Activated T-helper 2 cell treated with anti-CD3 and anti-CD28 coated beads, Interferon-gamma antibody, Interleukin-2, Interleukin-4, amounts not matched to agents 10 μg/mL and 5 μg/mL and 100 μg/mL, durations not matched to agents 14 hours and 24 hours and 36 hours (primary cell): ENCODE measurements around the gene ERVK3-1. TPM values are rescaled to one million over a fixed set of nuclear protein-coding genes. Genes with fewer than 3 reads are reported as not detected.
"Not testable (repeated sequence)": the region's sequence is repeated elsewhere in the genome, so short reads cannot be mapped to it uniquely, and the experiment has no call there.

Source experiments
- DNase-seq: peaks from one replicate; pipeline ENCODE4 v3.0.0; 2021; ENCODE audit warnings: low spot score
- H3K27ac Mint-ChIP-seq: one replicate; pipeline ENCODE4 v1.8.0; 2021; ENCODE audit warnings: mixed read lengths
- H3K27me3 Mint-ChIP-seq: one replicate; pipeline ENCODE4 v1.8.0; 2021; ENCODE audit warnings: low read depth, mixed read lengths
- H3K36me3 Mint-ChIP-seq: one replicate; pipeline ENCODE4 v1.8.0; 2021; ENCODE audit warnings: low read depth, mixed read lengths
- H3K4me1 Mint-ChIP-seq: one replicate; pipeline ENCODE4 v1.8.0; 2021; ENCODE audit warnings: low read depth, mixed read lengths
- H3K4me3 Mint-ChIP-seq: one replicate; pipeline ENCODE4 v1.8.0; 2021; ENCODE audit warnings: low read depth, mild to moderate bottlenecking, moderate library complexity, mixed read lengths
- H3K9me3 Mint-ChIP-seq: one replicate; pipeline ENCODE4 v1.8.0; 2021; ENCODE audit warnings: mixed read lengths
- intact Hi-C: fragments of 100-400 bp; cut with micrococcal nuclease; formaldehyde crosslinking; loops from one replicate; pipeline ENCODE4 v1.15.1; 2023
- total RNA-seq: library from RNA; stranded (reverse); gene quantifications from 2 replicates; pipeline ENCODE4 v1.2.3, GENCODE V29; 2022

The ERVK3-1 gene
- total RNA-seq, 1 donor from 2014 or later, result 64.2 TPM

DNA sequence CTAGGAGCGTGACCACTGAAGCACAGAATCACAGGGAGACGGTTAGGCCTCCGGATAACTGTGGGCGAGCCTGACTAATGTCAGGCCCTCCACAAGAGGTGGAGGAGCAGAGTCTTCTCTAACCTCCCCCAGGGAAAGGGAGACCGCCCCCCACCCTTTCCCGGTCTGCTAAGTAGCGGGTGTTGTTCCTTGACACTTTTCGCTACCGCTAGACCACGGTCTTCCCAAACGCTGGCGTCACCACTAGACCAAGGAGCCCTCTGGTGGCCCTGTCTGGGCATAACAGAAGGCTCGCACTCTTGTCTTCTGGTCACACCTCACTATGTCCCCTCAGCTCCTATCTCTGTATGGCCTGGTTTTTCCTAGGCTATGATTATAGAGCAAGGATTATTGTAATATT is 5.5 kb downstream of the ERVK3-1 start:
- H3K9me3 Mint-ChIP-seq, H3K27ac Mint-ChIP-seq, H3K27me3 Mint-ChIP-seq, intact Hi-C loops, DNase-seq, H3K4me3 Mint-ChIP-seq: not testable (repeated sequence)
- Mint-ChIP-seq H3K4me1 (peaks cover 30% of the 10 kb centered on the region), H3K36me3 (peaks cover 96% of the 10 kb centered on the region)

DNA sequence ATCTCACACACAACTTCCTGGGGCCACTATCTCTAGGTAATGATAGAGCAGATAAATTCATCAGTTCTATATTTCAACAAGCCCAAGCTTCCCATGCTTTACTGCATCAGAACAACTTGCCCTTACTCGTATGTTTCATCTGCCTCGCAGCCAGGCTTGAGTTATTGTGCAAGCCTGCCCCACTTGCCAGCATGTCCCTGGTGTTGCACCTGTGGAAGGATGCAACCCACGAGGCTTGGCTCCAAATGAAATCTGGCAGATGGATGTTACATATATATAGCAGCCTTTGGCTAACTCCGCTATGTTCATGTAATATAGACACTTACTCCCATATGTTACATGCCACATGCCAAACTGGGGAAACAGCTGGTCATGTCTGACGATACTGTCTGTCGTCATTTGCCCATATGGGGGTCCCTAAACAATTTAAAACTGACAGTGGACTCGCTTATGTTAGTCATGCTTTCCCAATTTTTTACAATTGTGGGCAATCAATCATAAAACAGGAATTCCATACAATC is 6.2 kb downstream of the ERVK3-1 start:
- Mint-ChIP-seq H3K9me3 (peaks cover 8% of the 10 kb centered on the region), H3K36me3 (peaks cover 95% of the 10 kb centered on the region), H3K27ac (no peak overlapping the region), H3K27me3 (no peaks in the 10 kb centered on the region), H3K4me1 (peaks cover 24% of the 10 kb centered on the region), H3K4me3 (no peak overlapping the region)
- intact Hi-C loops, result no loop called here
- DNase-seq, result no peak

DNA sequence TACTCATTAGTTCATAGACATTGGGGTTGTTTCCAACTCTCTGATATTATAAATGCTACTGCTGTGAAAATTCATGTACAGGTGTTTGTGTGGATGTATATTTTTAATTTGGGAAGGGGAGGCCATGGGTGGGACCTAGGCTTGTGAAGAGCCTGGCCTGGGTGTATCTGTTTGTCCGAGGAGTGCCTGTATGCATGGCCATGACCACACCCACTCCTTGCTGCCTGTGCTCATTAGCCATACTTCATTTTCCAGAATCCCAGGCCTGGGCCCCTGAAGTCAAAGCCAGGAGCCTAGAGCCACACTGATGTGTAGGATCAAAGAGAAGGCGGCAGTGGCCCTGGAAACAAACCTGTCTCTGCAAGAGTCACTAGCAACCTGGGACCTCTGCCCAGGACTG is 10.4 kb downstream of the ERVK3-1 start:
- no peak overlapping the region for H3K27ac Mint-ChIP-seq
- no peaks in the 10 kb centered on the region for H3K9me3 Mint-ChIP-seq
- H3K4me1 Mint-ChIP-seq, result peaks cover 3% of the 10 kb centered on the region
- DNase-seq, result no peak
- H3K4me3 Mint-ChIP-seq, result no peak overlapping the region
- H3K36me3 Mint-ChIP-seq, result peaks cover 60% of the 10 kb centered on the region
- no peaks in the 10 kb centered on the region for H3K27me3 Mint-ChIP-seq
- intact Hi-C loops, result no loop called here

DNA sequence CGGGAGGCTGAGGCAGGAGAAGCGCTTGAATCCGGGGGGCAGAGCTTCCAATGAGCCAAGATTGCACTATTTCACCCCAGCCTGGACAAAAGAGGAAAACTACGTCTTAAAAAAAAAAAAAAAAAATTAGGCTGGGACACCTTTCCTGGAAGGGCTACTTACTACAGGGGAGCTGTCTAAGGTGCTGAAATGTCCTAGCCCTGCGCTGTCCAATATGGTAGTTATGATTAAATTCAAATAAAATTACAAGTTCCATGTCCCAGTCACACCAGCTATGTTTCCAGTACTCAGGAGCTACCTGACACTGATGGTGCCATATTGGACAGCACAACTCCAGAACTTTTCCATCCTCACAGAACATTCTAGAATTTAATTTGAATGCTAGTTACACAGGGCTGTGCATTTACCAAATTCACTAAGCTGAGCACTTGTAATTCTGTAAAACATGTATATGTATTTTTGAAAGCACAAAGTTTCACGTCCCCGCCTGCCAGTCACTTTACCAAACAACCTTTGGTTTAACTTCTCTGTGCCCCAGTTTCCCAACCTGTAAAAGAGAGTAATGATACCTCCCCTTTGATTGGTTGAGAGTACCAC is 12.4 kb downstream of the ERVK3-1 start:
- no peaks in the 10 kb centered on the region for H3K27me3 Mint-ChIP-seq
- H3K9me3 Mint-ChIP-seq, result no peaks in the 10 kb centered on the region
- DNase-seq, result no peak
- H3K27ac Mint-ChIP-seq, result no peak overlapping the region
- H3K36me3 Mint-ChIP-seq, result peaks cover 41% of the 10 kb centered on the region
- H3K4me1 Mint-ChIP-seq, result no peaks in the 10 kb centered on the region
- intact Hi-C loops, result no loop called here
- no peak overlapping the region for H3K4me3 Mint-ChIP-seq

DNA sequence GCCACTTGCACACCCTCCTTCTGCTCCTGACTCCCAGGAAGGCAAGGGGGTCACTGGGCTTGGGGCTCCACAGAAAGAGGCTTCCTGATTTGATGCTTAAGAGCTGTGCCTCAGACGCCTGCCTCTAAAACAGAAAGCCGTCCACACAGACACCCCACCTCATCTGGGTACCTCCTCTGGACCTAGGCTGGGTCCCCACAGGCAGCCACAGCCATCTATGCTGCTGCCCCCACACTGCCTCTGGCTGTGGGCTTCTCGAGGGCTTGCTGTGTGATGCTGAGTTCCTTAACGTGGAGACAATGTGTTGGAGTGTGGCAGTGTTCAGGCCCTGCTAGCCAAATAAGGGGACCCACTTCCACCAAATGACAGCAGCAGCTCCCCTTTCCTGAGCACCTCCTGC is 13.1 kb downstream of the ERVK3-1 start:
- intact Hi-C loops, result no loop called here
- Mint-ChIP-seq H3K4me1 (no peaks in the 10 kb centered on the region), H3K27ac (no peak overlapping the region), H3K9me3 (no peaks in the 10 kb centered on the region), H3K27me3 (no peaks in the 10 kb centered on the region), H3K36me3 (peaks cover 34% of the 10 kb centered on the region), H3K4me3 (no peak overlapping the region)
- DNase-seq, result no peak

DNA sequence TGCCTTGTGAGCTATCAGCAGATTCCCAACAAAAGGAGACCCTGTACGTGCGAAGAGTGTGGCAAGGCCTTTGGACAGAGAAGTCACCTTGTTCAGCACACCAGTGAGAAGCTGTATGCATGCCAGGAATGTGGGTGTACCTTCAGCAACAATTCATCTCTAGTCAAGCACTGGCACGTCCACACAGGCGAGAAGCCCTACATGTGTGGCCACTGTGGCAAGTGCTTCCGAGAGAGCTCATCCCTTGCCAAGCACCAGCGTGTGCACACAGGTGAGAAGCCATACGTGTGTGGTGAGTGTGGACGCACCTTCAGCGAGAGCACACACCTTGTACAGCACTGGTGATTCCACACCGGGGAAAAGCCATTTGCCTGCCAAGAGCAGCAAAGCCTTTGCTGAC is 14.1 kb downstream of the ERVK3-1 start:
- peaks cover 25% of the 10 kb centered on the region for H3K36me3 Mint-ChIP-seq
- no peaks in the 10 kb centered on the region for H3K4me1 Mint-ChIP-seq
- H3K27ac Mint-ChIP-seq, result no peak overlapping the region
- no peaks in the 10 kb centered on the region for H3K27me3 Mint-ChIP-seq
- H3K9me3 Mint-ChIP-seq, result no peaks in the 10 kb centered on the region
- DNase-seq, result no peak
- intact Hi-C loops, result no loop called here
- no peak overlapping the region for H3K4me3 Mint-ChIP-seq

DNA sequence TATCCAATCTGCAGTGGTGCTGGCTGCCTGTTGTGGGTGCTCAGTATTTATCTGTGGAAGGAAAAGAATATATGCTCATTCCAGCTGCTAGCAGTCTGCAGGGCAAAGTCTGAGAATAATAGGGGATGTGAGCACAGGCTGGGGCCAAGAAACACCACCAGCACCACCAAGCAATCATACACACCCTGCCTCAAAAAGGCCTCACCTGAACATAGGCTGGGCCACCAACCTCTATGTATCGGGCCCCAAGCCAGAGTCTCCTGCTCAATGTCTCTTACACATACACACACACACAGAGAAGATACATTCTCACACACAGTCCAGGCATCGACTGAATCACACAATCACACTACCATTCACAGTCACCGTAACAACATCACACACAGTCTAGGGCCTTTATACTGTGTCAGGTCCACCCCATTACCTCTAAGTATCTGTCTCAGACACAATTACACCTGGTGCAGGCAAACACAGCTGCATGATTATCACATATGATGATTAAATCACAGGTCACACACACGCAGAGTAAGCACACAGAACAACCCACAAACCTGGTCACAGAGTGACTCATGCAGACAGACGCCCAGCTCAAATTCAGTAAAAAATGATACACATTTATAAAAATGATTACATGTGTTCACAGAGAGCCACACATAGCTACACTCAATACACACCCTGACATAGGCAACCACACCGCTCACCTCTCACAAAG is 20.3 kb downstream of the ERVK3-1 start:
- Mint-ChIP-seq H3K9me3 (no peaks in the 10 kb centered on the region), H3K27ac (no peak overlapping the region), H3K27me3 (no peaks in the 10 kb centered on the region), H3K4me1 (peaks cover 2% of the 10 kb centered on the region), H3K36me3 (no peaks in the 10 kb centered on the region), H3K4me3 (no peak overlapping the region)
- intact Hi-C loops, result loop anchor here (1.0 to 5.0 kb wide), 4 partner anchors 20 to 143 kb away; partner anchors contain the start of genes ERVK3-1 and ZNF837
- no peak for DNase-seq

DNA sequence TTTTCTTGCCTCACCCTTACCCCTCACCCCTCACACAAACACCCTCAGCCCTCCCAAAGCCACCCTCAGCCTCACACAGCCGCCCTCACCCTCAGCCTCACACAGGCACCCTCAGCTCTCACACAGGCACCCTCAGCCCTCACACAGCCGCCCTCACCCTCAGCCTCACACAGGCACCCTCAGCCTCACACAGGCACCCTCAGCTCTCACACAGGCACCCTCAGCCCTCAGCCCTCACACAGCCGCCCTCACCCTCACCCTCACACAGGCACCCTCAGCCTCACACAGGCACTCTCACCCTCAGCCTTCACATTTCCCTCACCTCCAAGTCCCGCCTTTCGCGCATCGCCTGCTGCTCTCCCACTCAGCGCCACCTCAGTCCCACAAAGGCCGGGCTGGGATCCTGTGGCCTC is 21.3 kb downstream of the ERVK3-1 start:
- Mint-ChIP-seq H3K27ac (no peak overlapping the region), H3K27me3 (no peaks in the 10 kb centered on the region), H3K9me3 (no peaks in the 10 kb centered on the region), H3K36me3 (no peaks in the 10 kb centered on the region), H3K4me3 (no peak overlapping the region), H3K4me1 (peaks cover 2% of the 10 kb centered on the region)
- intact Hi-C loops, result loop anchor here (1.0 to 5.0 kb wide), 4 partner anchors 21 to 144 kb away; partner anchors contain the start of genes ERVK3-1 and ZNF837
- no peak for DNase-seq

DNA sequence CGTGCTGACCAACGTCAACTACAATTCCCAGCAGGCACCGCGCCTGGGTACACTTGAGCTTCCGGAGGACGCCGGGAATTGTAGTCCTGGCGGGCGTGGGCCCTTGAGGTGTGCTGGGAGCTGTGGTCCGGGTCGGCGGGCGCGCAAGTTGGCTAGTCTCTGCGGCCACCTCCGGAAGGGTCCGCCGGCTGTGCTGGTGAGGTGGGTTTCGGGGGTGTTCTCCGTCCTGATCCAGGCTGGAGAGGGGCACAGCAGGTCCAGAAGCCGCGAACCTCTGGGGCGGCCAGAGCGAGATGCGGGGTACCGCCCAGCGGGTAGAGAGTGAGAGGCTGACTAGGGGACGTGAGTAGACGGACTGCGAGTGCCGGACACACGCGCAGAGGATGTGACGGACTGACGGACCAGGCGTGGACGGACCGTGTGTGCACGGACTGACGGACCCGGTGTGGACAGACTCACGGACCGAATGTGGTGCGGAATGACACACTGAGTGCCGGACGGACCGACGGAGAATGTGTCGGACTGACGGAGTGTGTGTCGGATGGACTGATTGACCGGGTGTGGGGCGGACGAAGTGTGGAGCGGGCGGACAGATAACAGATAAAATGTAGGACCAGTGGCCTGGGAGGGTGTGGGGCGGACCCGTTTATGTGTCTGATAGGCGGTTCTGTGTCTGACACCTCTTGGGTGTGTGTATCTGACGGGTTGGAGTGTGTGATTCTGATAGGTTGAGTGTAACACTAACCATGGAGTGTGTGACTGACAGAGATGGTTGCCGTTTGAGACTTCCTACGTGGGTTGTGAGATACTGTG is 21.9 kb downstream of the ERVK3-1 start, which contains the start of gene ZSCAN22:
TSS of gene ZSCAN22 (plus strand) at position 81 of the 813 bp plus-strand sequence. CDS start 7,809 bp downstream, outside the sequence.
- no peak within 1 kb of the TSS for H3K27ac Mint-ChIP-seq
- peak; percentile 86 for DNase-seq
- H3K4me1 Mint-ChIP-seq, result peaks cover 2% of the 10 kb centered on the region
- intact Hi-C loops, result loop anchor here (1.0 to 5.0 kb wide), 6 partner anchors 20 to 145 kb away; partner anchors contain the start of genes ERVK3-1, ZNF8 and ZNF837
- H3K9me3 Mint-ChIP-seq, result no peaks in the 10 kb centered on the region
- no peak within 1 kb of the TSS for H3K4me3 Mint-ChIP-seq
- H3K27me3 Mint-ChIP-seq, result no peaks in the 10 kb centered on the region
- H3K36me3 Mint-ChIP-seq, result no peaks in the 10 kb centered on the region

DNA sequence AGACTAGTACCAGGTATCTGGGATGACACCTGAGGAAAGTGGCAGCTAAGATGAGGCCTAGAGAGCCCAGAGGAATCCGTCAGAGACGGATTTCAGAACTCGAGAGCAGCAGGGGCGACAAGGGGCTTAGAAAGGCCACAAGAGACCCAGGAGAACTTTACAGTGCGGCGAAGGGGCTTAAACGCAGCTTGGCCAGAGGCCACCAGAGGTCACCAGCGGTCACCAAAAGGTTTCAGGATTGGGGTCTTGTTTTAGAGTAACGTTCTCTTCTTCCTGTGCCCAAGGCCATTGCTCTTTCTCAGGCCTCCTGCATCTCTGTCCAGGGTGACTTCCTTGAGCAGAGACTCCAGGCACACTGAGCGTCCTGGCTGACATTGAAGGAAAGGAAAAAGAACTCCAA is 23.8 kb downstream of the ERVK3-1 start:
- H3K36me3 Mint-ChIP-seq, result peaks cover 3% of the 10 kb centered on the region
- H3K9me3 Mint-ChIP-seq, result no peaks in the 10 kb centered on the region
- H3K27ac Mint-ChIP-seq, result no peak overlapping the region
- peaks cover 2% of the 10 kb centered on the region for H3K4me1 Mint-ChIP-seq
- intact Hi-C loops, result loop anchor here (5.0 kb wide), 1 partner anchor 73 kb away; no protein-coding TSS in a partner anchor
- no peak for DNase-seq
- H3K27me3 Mint-ChIP-seq, result no peaks in the 10 kb centered on the region
- no peak overlapping the region for H3K4me3 Mint-ChIP-seq

DNA sequence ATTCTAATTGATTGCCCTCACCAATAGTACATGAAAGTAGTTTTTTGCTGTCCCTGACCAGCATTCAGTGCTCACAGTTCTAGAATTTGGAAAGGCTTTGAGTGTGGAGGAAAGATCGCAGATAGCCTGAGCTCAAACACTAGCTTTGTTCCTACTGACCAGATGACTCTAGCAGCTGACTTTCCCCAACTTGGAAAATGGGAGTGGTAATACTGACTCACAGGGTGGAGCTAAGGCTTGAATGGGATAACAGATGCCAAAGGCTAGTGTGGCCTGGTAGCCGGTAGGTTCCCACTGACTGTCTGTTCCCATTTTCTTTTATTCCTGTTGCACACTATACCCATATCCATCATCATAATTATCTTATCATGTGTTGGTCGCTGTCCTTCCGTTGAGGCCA is 25.3 kb downstream of the ERVK3-1 start:
- H3K27ac Mint-ChIP-seq, result no peak overlapping the region
- H3K9me3 Mint-ChIP-seq, result no peaks in the 10 kb centered on the region
- H3K4me3 Mint-ChIP-seq, result no peak overlapping the region
- H3K4me1 Mint-ChIP-seq, result peaks cover 2% of the 10 kb centered on the region
- intact Hi-C loops, result no loop called here
- H3K27me3 Mint-ChIP-seq, result no peaks in the 10 kb centered on the region
- H3K36me3 Mint-ChIP-seq, result peaks cover 13% of the 10 kb centered on the region
- DNase-seq, result no peak

DNA sequence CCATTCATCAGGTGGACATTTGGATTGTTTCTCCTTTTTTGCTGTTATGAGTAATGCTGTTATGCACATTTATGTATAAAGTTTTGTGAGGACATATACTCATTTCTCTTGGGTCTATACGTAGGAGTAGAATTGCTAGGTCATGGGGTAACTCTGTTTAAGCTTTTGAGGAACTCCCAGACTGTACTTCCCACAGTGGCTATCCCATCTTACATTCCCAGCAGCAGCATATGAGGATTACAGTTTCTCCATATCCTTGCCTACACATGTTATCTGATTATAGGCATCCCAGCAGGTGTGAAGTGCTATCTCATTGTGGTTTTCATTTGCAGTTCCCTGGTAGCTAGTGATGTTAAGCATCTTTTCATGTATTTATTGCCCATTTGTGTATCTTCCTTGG is 27.5 kb downstream of the ERVK3-1 start:
- peaks cover 2% of the 10 kb centered on the region for H3K4me1 Mint-ChIP-seq
- intact Hi-C loops, result no loop called here
- DNase-seq, result no peak
- H3K27ac Mint-ChIP-seq, result no peak overlapping the region
- H3K27me3 Mint-ChIP-seq, result no peaks in the 10 kb centered on the region
- peaks cover 30% of the 10 kb centered on the region for H3K36me3 Mint-ChIP-seq
- H3K4me3 Mint-ChIP-seq, result no peak overlapping the region
- no peaks in the 10 kb centered on the region for H3K9me3 Mint-ChIP-seq
